Measurements from ENCODE around the gene PEG3.

Gene PEG3

DNA sequence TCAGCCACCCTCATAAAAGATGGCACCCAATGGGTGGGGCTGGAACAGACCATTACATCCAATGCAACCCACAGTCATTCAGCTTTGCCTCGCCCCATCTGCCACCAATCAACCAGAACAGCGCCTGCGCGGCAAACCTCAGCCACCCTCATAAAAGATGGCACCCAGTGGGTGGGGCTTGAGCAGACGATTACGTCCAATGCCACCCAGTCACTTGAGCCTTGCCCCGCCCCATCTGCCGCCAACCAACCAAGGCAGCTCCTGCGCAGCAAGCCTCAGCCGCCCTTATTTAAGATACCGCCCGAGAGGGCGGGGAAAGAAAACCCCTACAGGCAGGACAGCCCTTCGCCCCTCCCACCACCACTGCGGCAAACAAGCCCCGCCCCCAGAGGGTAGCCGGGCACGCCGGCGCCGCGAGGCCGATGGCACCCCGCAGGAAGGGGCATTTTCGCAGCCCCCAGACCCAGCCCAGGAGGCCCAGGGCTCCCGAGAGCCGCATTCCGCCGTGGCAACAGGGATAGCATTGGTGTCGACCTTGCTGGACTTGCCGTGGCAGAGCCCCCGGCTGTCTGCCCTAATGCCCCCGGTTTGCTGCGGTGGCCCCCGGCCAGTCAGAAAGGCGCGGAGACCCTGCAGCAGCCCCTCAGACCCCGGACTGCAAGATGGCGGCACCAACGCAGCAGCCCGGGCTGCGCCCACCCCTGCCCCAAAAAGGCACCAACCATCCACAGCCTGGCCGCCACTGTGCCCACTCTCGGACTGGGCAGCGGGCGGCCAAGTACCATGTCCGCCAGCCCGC is 675 bp downstream of the PEG3 start:
- no peak for DNase-seq (ENCODE audit: low read depth in 1 of 2, low spot score in 1 of 2)

DNA sequence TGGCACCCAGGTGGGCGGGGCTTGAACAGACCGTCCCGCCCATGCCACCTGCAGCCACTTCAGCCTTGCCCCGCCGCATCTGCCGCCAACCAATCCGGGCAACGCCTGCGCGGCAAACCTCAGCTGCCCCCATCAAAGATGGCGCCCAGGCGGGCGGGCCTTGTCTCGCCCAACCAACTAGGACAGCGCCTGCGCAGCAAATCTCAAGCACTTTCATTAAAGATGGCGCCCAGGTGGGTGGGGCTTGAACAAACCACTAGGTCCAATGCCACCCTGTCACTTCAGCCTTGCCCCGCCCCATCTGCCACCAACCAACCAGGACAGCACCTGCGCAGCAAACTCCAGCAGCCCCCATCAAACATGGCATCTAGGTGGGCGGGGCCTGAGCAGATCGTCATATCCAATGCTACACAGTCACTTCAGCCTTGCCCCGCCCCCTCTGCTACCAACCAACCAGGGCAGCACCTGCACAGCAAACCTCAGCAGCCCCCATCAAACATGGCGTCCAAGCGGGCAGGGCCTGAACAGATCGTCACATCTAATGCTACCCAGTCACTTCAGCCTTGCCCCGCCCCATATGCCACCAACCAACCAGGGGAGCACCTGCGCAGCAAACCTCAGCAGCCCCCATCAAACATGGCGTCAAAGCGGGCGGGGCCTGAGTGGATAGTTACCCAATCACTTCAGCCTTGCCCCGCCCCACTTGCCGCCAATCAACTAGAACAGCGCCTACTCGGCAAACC is 1.4 kb downstream of the PEG3 start:
- DNase-seq (ENCODE audit: low read depth in 1 of 2, low spot score in 1 of 2) = no peak

DNA sequence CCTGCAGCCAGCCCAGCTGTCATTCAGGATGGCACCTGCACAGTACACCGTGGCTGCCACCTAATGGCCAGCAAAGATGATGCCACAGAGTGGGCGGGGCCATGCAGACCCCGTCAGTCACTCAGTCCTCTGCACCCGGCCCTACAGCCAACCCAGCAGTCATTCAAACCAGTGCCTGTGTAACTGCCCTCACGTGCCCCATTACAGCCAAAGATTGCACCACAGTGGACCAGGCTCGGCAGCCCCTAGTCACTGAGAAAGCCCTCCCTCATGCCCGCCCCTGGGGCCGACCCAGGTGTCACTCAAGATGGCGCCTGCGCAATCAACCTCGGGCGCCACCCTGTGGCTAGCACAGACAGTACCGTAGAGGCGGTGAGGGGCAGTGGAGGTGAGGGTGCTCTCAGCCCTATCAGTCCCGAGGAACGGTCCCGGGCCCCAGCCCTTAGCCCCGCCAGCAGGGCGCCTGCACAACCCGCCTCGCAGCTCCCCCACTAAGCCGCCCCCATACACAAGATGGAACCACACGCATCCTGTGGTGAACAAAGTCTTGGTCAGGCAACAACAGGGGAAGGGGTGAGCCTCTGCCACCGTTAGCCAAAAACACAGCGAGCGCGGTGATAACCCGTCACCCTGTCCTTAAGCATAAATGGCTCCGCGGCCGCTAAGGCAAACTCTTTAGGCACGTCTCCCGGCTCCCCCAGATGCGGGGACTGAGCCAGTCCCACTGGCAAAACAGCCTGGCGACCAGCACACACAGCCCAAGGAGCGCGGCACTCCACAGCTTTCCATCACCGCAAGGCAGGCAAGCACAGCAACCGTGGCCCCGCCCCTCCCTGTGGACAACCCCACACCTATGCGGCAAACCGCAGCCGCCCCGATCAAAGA is 2.3 kb downstream of the PEG3 start:
- DNase-seq (ENCODE audit: low read depth in 1 of 2, low spot score in 1 of 2) = no peak

DNA sequence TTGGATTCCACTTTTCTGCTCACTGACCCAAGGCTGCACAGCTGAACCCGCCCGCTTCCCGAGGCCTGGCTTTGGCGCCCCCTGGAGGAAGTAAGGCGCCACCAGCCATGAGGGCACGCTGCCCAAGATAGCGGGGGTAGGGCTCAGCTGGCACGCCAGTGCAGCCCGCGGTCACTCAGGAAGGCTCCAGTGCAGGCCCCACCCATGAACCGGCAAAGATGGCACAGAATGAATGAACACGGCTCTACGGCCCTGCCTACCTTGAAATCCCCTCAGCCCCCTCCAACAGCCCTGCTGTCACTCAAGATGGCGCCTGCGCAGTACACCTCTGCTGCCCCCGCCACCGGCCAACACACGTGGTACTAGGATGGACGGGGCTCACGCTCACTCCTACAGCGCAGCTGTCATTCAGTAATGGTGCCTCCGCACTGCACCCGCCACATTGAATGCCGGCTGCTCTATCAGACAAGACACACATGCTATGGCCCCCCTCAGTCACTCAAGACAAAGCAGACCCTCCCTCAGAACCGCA is 3.0 kb downstream of the PEG3 start:
- DNase-seq (ENCODE audit: low read depth in 1 of 2, low spot score in 1 of 2) = no peak

DNA sequence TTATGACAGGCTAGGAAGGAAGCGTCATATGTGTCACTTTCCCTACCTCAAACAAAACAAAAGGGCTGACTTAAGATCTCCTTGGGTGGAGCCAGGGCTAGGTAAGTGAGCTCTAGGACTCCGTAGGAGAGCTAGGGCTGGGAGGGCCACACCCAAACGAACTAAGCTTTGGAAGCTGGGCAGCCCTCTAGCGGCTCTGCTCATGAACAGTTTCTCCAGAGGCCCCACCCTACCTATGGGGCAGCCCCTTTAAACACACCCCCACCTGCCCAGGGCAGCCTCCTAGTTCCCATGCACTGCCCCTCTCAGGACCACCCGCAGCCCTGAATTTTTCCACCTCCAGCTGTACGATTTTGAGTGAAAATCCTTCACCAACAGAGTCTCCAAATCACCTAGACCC is 3.5 kb downstream of the PEG3 start:
- no peak for DNase-seq (ENCODE audit: low read depth in 1 of 2, low spot score in 1 of 2)

DNA sequence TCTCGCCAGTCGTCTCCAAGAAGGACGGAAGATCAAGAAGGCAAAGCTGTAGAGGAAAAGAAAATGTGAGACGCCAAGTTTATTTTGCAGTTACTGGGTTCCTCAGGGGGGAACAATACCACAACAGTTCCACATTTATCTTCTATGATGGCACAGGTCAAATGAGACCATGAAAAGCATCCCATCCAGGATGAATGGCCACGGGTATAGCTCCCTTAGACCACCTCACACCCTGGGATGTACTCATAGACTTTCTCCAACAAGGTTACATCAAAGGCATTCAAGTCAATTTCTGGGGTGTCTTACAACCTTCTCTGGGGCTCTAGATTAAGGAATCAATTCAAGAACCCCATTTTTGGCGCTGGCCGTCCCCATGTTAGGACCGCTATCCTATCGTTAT is 4.5 kb downstream of the PEG3 start:
- no peak for DNase-seq (ENCODE audit: low read depth in 1 of 2, low spot score in 1 of 2)

DNA sequence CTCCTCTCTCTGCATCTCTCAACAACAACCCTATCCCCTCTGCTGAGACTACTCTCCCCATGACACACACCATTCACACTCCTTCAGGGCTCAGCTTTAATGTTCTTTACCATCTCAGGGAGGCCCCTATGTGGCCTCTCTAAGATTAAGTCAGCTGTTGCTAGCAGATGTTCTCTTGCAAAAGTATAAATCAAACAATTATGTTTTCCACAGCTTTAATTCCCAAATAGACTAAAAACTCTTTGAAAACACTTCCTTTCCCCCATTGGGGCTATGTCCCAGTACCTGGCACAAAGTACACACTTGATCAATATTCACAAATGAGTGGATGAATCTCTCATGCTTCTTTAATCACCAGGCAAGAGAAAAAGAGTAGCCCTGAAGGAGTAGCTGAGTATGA is 5.1 kb downstream of the PEG3 start:
- DNase-seq (ENCODE audit: low read depth in 1 of 2, low spot score in 1 of 2) = no peak

DNA sequence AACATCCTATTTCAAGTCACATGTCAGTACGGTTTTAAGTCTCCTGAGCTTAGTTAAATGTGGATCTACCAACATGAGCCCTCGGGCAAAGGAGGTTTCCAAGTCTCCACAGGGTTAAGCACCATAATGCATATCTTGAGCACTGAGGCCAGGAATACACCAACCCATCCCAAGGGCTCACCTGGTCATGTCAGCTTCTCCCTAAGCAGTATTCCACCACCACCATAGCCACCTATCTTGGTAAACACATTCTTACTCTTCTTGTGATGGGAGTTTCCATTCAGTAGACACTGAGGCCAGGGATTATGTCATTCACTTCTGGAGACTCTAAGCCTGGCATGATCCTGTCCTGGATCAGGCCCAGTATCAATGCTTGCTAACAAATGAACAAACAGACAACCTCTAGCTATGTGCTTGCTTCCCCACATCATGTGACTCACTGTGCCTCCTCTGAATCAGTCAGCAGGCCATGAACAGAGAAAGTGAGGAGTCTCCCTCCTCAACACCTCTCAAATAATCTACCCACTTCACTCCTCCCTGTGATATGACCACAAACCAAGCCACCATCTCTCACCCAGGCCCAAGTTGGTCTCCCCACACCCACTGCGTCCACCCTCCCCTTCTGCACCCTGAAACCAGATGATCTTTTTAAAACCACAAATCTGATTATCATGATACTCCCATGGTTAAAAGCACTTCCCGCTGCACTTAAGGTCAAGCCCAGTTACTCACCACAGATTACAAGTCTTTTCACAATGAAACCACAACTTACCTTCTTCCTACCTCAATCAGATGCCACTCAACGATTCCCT is 5.8 kb downstream of the PEG3 start:
- DNase-seq (ENCODE audit: low read depth in 1 of 2, low spot score in 1 of 2) = no peak

DNA sequence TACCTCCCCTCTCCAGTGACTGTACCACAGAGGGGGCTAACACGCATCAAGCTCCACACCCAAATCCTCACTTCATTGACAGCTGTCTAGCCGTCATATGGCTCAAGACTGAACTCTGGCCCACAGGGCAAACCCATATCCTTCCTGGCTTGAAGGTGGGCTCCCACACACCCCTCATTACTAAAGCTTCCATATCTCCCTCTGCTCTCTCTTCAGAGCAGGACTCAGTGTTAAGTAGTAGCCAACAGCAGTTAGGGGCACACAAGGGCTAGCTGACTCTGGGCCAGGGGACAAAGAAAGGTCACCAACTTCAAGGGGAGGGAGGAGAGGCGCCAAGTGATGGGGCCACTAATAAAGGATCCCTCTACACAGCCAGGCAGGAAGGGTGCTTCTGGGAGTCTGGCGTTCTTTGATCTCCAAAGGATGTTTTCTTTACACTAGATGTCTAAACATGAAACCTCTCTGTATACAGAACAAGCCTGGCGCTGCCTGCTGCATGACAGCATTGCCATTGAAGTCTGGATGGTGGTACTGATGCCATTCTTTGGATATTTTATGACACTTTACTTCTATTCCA is 8.1 kb downstream of the PEG3 start:
- no peak for DNase-seq (ENCODE audit: low read depth in 1 of 2, low spot score in 1 of 2)

DNA sequence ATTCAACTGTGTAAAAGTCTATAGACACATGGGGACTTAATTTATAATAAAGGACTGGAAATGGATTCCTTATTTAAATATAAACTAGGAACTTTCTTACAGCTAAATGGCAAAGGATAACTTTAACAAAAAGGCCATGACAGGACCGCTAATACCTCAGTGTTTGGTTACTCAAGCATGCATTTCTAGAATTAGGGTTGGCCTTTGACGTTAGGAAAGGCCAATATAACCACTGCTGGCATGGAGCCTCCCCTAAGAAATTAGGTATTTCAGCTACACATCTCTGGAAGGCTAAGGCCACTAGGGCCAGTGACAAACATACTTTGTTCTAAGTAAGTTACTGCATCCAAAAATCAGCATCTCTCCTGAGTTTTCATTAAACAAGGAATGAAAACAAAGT is 9.3 kb downstream of the PEG3 start:
- no peak for DNase-seq (ENCODE audit: low read depth in 1 of 2, low spot score in 1 of 2)

DNA sequence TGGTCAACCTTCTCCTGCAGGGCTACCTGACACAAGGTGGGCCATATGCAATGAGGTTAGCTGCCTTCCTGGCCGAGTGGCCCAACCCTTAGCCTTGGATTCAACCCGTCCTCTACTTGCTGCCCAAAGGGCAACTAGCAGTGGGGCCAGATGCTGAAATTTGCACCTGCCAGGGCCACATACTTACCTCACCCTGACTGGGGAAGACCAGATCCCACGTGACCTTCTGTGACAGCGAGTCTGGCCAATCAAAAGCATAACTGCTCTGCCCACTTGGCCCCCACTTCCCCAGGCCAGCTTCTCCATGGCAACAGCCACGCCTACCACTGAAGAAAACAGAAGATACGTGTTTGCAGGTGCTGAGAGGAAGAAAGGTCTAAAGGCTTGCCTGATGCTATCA is 10.9 kb downstream of the PEG3 start:
- no peak for DNase-seq (ENCODE audit: low read depth in 1 of 2, low spot score in 1 of 2)

DNA sequence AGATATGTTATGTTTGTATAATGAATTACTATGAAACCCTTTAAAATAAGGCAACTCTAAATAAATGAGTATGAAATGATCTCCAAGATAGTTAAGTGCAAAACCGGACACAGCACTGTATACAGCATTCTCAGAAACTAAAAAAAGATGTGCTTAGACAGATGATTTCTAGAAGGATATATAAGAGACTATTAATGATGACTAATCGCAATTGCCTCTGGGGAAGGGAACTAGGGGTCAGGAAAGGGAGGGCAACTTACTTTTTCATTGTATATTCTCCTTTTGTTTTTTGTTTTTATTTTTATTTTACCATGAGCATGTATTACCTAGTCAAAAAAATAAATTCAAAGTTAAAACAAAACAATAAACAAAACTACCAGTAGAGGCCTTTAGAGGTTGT is 12.8 kb downstream of the PEG3 start:
- DNase-seq (ENCODE audit: low read depth in 1 of 2, low spot score in 1 of 2) = no peak

DNA sequence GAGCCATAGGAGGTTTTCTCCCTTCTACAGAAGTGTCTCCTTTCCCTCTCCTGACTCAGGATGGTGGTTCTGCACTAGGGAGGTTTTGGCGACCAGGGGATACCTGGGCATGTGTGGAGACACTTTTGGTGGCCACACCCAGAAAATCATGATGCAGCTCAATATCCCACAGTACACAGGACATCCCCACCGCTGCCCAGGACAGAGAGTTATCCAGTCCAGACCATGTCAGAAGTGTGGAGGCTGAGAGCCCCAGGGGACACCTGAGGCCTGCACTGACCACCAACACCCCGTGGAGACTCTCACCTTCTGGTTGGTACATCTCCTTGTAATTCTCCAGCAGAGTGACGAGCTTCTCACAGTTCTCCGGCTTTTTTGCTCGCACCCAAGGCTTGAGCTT is 16.6 kb downstream of the PEG3 start:
- no peak for DNase-seq (ENCODE audit: low read depth in 1 of 2, low spot score in 1 of 2)

DNA sequence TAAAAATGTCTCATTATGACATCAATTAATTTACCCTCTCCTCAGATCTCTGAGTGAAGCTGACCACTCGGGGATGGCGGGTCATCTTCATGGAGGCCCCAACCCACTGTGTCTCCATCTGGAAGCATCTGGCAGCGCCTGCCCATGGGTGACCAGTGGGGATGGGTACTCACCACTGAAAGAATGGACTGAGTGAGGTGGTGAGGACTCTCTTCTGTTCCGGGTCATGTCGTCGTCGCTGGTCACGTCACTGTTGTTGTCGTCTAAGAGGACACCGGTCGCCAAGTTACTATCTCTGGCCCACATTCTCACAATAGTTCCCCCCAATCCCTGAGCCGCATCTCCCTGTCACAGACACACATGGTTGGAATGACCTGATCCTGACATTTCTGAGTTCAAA is 17.1 kb downstream of the PEG3 start:
- no peak for DNase-seq (ENCODE audit: low read depth in 1 of 2, low spot score in 1 of 2)

DNA sequence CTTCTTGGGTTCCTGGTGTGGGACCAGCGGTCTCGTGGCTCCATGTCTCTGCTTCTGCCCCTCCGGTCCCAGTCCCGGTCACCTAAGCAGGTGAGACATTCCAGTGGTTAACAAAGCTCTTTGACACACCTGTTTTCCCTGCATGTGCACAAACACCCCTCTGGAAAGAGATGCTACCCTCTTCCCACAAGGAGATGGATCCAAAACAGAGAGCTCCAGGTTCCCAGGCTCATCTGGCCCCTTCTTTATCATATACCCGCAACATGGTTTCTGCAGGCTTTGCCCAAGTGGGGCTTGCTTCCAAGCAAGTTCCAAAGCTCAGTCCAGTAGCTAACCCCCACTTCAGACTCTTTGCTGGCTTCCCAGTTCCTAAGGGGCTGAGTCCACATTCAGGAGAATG is 17.8 kb downstream of the PEG3 start:
- no peak for DNase-seq (ENCODE audit: low read depth in 1 of 2, low spot score in 1 of 2)

DNA sequence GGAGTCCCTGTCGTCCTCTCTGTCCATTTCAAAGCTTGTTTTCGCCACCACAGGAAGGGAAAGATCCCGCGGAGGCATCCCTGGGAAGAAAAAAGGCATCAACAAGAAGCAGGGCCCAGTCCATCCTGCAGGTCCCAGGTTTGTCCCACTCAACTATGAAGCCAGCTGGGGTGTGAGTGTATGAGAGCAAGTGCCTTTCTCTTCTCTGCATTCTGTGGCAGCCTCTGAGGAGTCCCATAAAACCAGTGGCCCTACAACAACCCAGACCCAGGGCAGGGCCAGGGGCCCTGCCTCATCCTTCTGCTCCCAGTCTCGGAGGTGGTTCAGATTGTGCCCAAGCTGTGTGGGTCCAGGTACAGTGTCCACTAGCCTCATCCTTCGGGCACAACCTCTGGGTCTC is 18.9 kb downstream of the PEG3 start:
- DNase-seq (ENCODE audit: low read depth in 1 of 2, low spot score in 1 of 2) = no peak

DNA sequence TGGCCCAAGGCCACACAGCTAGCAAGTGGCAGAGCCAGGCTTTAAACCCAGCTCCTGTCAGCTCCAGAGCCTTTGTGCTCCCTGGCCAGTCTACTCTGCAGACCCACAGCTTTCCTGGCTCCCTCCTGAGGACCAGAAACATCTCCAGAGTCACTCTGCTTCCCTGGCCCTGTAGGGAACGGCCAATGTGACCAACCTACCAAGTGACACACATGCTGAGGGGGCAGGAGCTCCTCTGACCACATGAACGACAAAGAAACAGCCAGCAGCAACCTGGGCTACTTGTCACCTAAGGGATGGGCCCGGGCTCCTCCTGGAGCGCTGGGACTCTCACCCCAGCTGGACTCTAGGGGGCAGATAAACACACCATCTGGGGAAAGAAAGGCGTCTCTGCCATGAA is 19.3 kb downstream of the PEG3 start:
- no peak for DNase-seq (ENCODE audit: low read depth in 1 of 2, low spot score in 1 of 2)

DNA sequence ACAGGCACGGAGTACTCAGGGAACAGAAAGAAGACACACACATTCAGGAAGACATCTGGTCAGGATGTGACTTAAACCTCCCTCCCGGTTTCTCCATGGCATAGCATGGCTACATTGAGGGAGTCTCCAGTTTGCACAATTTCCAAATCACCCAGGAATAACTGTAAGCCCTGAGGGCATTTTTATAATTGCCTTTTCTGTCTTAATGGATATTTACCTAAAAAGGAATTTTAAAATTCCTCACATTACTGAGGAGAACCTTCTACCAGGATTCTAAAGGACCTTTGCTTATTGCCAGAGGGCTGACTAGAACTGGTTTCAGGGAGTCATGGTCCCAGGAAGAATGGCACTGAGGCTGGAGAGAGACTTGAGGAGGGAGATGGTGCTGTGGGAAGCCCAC is 21.4 kb downstream of the PEG3 start:
- DNase-seq (ENCODE audit: low read depth in 1 of 2, low spot score in 1 of 2) = no peak

DNA sequence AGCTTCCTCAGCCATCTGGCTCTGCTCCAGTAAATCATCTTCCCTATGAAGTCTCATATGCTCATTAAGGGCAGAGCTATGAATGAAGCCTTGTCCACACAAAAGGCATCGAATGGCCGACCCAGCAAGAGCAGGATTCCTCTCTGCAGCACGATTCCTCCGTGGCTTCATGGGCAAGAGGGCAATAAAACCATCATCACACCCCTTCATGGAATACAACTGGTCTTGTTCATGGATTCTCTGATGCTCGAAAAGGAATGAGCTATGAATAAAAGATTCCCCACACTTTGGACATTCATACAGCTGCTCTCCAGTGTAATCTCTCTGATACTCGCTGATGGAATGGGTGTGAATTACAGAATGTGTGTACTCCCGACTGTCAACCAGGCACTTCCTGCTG is 25.9 kb downstream of the PEG3 start:
- no peak for DNase-seq (ENCODE audit: low read depth in 1 of 2, low spot score in 1 of 2)

DNA sequence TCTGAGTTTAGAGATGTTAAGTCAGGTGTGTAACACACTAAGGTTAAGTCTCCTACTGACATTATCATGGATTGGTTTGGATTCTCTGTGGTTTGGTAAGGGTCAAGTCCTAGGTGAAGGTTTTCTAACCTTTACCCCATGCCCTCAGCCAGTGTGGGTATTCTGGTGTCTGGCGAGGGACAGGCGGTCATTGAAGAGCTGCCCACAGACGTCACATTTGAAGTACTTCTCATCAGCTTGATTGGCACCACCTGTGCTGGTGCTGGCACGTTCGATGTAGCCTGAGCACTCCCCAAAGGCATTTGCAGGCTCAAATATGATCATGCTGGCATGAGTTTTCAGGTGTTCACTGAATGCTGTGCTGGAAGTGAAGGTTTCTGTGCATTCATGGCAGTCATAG is 27.0 kb downstream of the PEG3 start:
- no peak for DNase-seq (ENCODE audit: low read depth in 1 of 2, low spot score in 1 of 2)
